IMR-90 (cell line): ENCODE measurements around the gene LLGL2. TPM values are rescaled to one million over a fixed set of nuclear protein-coding genes. Genes with fewer than 3 reads are reported as not detected.

Experiments used
- ATAC-seq: fragments of 200-7000 bp; cut with Tn5 transposase; 2 replicates; pipeline ENCODE4 v1.9.1; 2020; ENCODE audit warnings: low read depth, mild to moderate bottlenecking, moderate library complexity
- BruUV-seq: library from RNA; stranded (reverse); fragments of 400-500 nt; replicated peaks from 2 replicates; lab custom pipeline; 2021; lab: Mats Ljungman, UMichigan
- CTCF ChIA-PET: fragments of 300-600 bp; formaldehyde crosslinking; extraction: SDS; loops from one replicate; lab custom pipeline; 2021; ENCODE audit warnings: antibody characterized with exemption; lab: Yijun Ruan, JAX
- POLR2A ChIA-PET: fragments of 300-600 bp; sonication (Branson Sonifier 250); formaldehyde crosslinking; loops from one replicate; lab custom pipeline; 2022; ENCODE audit warnings: antibody characterized with exemption; ENCODE audit not compliant: unreplicated experiment; lab: Charles Lee
- DNase-seq: peaks from one replicate; pipeline ENCODE4 v3.0.0; 2013
- H2AFZ ChIP-seq: replicated peaks from 2 replicates; pipeline ENCODE3; 2013; ENCODE audit warnings: low read length, mild to moderate bottlenecking; ENCODE audit not compliant: poor library complexity
- H2AK5ac ChIP-seq: 2 replicates; pipeline ENCODE4 v1.6.1; 2013; ENCODE audit warnings: low read depth, low read length, inconsistent platforms
- H2AK9ac ChIP-seq: replicated peaks from 2 replicates; pipeline ENCODE3; 2013; ENCODE audit warnings: mild to moderate bottlenecking, low read depth, low read length, moderate library complexity; ENCODE audit not compliant: poor library complexity
- H2BK120ac ChIP-seq: 2 replicates; pipeline ENCODE4 v1.6.1; 2013; ENCODE audit warnings: low read depth, low read length, inconsistent platforms
- H2BK15ac ChIP-seq: 3 replicates; pipeline ENCODE4 v1.6.1; 2013; ENCODE audit warnings: low read depth, low read length, inconsistent platforms
- H2BK20ac ChIP-seq: 2 replicates; pipeline ENCODE4 v1.6.1; 2013; ENCODE audit warnings: low read depth, mild to moderate bottlenecking, inconsistent platforms, low read length, moderate library complexity
- H2BK5ac ChIP-seq: 2 replicates; pipeline ENCODE4 v1.6.1; 2013; ENCODE audit warnings: mild to moderate bottlenecking, low read depth, low read length, inconsistent platforms; ENCODE audit not compliant: poor library complexity, severe bottlenecking
- H3K14ac ChIP-seq: replicated peaks from 2 replicates; pipeline ENCODE4 v1.6.1; 2013; ENCODE audit warnings: low read depth, low read length, inconsistent platforms
- H3K18ac ChIP-seq: 2 replicates; pipeline ENCODE4 v1.6.1; 2013; ENCODE audit warnings: low read depth, low read length, control low read depth
- H3K23ac ChIP-seq: 2 replicates; pipeline ENCODE4 v1.6.1; 2013; ENCODE audit warnings: low read depth, low read length, inconsistent platforms
- H3K27ac ChIP-seq: 2 replicates; pipeline ENCODE4 v1.5.1; 2013; ENCODE audit warnings: mild to moderate bottlenecking, control low read depth, low read length; ENCODE audit not compliant: insufficient read depth
- H3K27me3 ChIP-seq: 2 replicates; pipeline ENCODE4 v1.6.1; 2013; ENCODE audit warnings: low read length; ENCODE audit not compliant: control insufficient read depth, insufficient read depth
- H3K36me3 ChIP-seq: 2 replicates; pipeline ENCODE4 v1.6.1; 2013; ENCODE audit warnings: low read length, mixed read lengths; ENCODE audit not compliant: control insufficient read depth, insufficient read depth
- H3K4ac ChIP-seq: 2 replicates; pipeline ENCODE4 v1.6.1; 2013; ENCODE audit warnings: low read depth, low read length, inconsistent platforms
- H3K4me1 ChIP-seq: 2 replicates; pipeline ENCODE4 v1.6.1; 2013; ENCODE audit warnings: low read length, mixed read lengths; ENCODE audit not compliant: control insufficient read depth, insufficient read depth
- H3K4me2 ChIP-seq: 2 replicates; pipeline ENCODE4 v1.6.1; 2013; ENCODE audit warnings: low read depth, mild to moderate bottlenecking, control low read depth, low read length, moderate library complexity
- H3K4me3 ChIP-seq: 2 replicates; pipeline ENCODE4 v1.5.1; 2013; ENCODE audit warnings: low read depth, mild to moderate bottlenecking, control low read depth, low read length, moderate library complexity; ENCODE audit not compliant: insufficient read depth
- H3K56ac ChIP-seq: 2 replicates; pipeline ENCODE4 v1.6.1; 2013; ENCODE audit warnings: low read length, inconsistent platforms; ENCODE audit not compliant: insufficient read depth; ENCODE audit errors: extremely low read depth
- H3K79me1 ChIP-seq, 2 experiments: 2 replicates each; pipeline ENCODE4 v1.6.1; 2013; ENCODE audit warnings: low read length in 2 of 2, inconsistent platforms in 1 of 2, low read depth in 1 of 2
- H3K9ac ChIP-seq: 2 replicates; pipeline ENCODE4 v1.6.1; 2013; ENCODE audit warnings: low read depth, low read length, control low read depth
- H3K9me1 ChIP-seq: 2 replicates; pipeline ENCODE4 v1.6.1; 2013; ENCODE audit warnings: low read length, inconsistent platforms; ENCODE audit not compliant: insufficient read depth
- H3K9me3 ChIP-seq: 2 replicates; pipeline ENCODE4 v1.6.1; 2013; ENCODE audit warnings: low read length; ENCODE audit not compliant: control insufficient read depth, insufficient read depth
- H4K20me1 ChIP-seq: 2 replicates; pipeline ENCODE4 v1.6.1; 2013; ENCODE audit warnings: low read length, inconsistent platforms; ENCODE audit not compliant: insufficient read depth
- H4K5ac ChIP-seq: 2 replicates; pipeline ENCODE4 v1.6.1; 2013; ENCODE audit warnings: mild to moderate bottlenecking, low read depth, low read length, control low read depth
- H4K8ac ChIP-seq, 2 experiments: 2 replicates each; pipeline ENCODE4 v1.6.1; 2013; ENCODE audit warnings: low read depth in 2 of 2, low read length in 2 of 2, control low read depth in 1 of 2, inconsistent platforms in 1 of 2
- H4K91ac ChIP-seq: 2 replicates; pipeline ENCODE4 v1.6.1; 2013; ENCODE audit warnings: low read depth, low read length, inconsistent platforms; ENCODE audit not compliant: insufficient read depth
- BHLHE40 ChIP-seq: fragments of 150-350 bp; IDR thresholded peaks from 2 replicates; pipeline ENCODE4 v1.6.1; 2016; ENCODE audit warnings: mild to moderate bottlenecking, low read depth, low read length
- CEBPB ChIP-seq: IDR thresholded peaks from 2 replicates; pipeline ENCODE4 v1.6.1; 2012; ENCODE audit warnings: low read depth, low read length, improper control_type of control experiment
- CTCF ChIP-seq: conservative IDR thresholded peaks from 2 replicates; pipeline ENCODE4 v1.5.1; 2012; ENCODE audit warnings: mild to moderate bottlenecking, low read depth, low read length, improper control_type of control experiment
- ELK1 ChIP-seq: fragments of 150-350 bp; IDR thresholded peaks from 2 replicates; pipeline ENCODE4 v1.6.1; 2016; ENCODE audit warnings: low read depth, mild to moderate bottlenecking, low read length, moderate library complexity, borderline replicate concordance
- FOS ChIP-seq: fragments of 150-350 bp; IDR thresholded peaks from 2 replicates; pipeline ENCODE4 v1.6.1; 2016; ENCODE audit warnings: low read depth, low read length
- MAFK ChIP-seq: IDR thresholded peaks from 2 replicates; pipeline ENCODE4 v1.6.1; 2012; ENCODE audit warnings: low read depth, low read length, improper control_type of control experiment
- MXI1 ChIP-seq: IDR thresholded peaks from 2 replicates; pipeline ENCODE4 v1.6.1; 2012; ENCODE audit warnings: low read depth, mild to moderate bottlenecking, low read length, moderate library complexity, borderline replicate concordance
- NFE2L2 ChIP-seq: fragments of 150-350 bp; IDR thresholded peaks from 2 replicates; pipeline ENCODE4 v1.6.1; 2016; ENCODE audit warnings: low read depth, mild to moderate bottlenecking, low read length
- POLR2A ChIP-seq: IDR thresholded peaks from 2 replicates; pipeline ENCODE4 v1.6.1; 2012; ENCODE audit warnings: mild to moderate bottlenecking, low read depth, low read length
- RAD21 ChIP-seq: IDR thresholded peaks from 2 replicates; pipeline ENCODE4 v1.6.1; 2012; ENCODE audit warnings: low read length, improper control_type of control experiment
- RFX5 ChIP-seq: IDR thresholded peaks from 2 replicates; pipeline ENCODE4 v1.8.0; 2012; ENCODE audit warnings: low read depth, mild to moderate bottlenecking, low read length, moderate library complexity
- SMC3 ChIP-seq: fragments of 150-350 bp; IDR thresholded peaks from 2 replicates; pipeline ENCODE4 v1.6.1; 2016; ENCODE audit warnings: low read depth, mild to moderate bottlenecking, antibody characterized with exemption, low read length, moderate library complexity
- USF2 ChIP-seq: fragments of 150-350 bp; IDR thresholded peaks from 2 replicates; pipeline ENCODE4 v1.6.1; 2017; ENCODE audit warnings: mild to moderate bottlenecking, antibody characterized with exemption, low read length, low read depth
- WGBS, 2 experiments: methylation state at CpG; one replicate each; pipeline versions ENCODE4 v1.1.5 to v1.1.7; 2013; ENCODE audit warnings: missing lambda C conversion rate in 2 of 2; ENCODE audit not compliant: insufficient read length in 1 of 2; ENCODE audit errors: extremely low coverage in 2 of 2; 5-methylcytosine and 5-hydroxymethylcytosine counted together
- dilution Hi-C: fragments of 300-500 bp; cut with HindIII; formaldehyde crosslinking; loops from one replicate; pipeline ENCODE4 v1.14.3; 2018; ENCODE audit warnings: low sequenced_read_pairs; ENCODE audit not compliant: unreplicated experiment
- in situ Hi-C: fragments of 300-500 bp; cut with MboI; formaldehyde crosslinking; loops from 3 replicates; pipeline ENCODE4 v1.14.3; 2019; ENCODE audit warnings: low sequenced_read_pairs, inconsistent platforms, mixed read lengths
- intact Hi-C: fragments of 100-400 bp; cut with micrococcal nuclease; formaldehyde crosslinking; loops from 2 replicates; pipeline ENCODE4 v1.10.0; 2022
- polyA plus RNA-seq, 3 experiments: library from polyadenylated mRNA; depleted of rRNA; stranded (reverse); fragments of >200 nt; gene quantifications; 2 replicates each; pipeline ENCODE4 v1.2.3, GENCODE V29; 2012; ENCODE audit warnings: low replicate concordance in 1 of 3
- total RNA-seq: library from RNA; depleted of rRNA; stranded (reverse); fragments of >200 nt; gene quantifications from 2 replicates; pipeline ENCODE4 v1.2.3, GENCODE V29; 2012

Gene LLGL2
- total and polyA plus RNA-seq, 2 of the 4 experiments (the other 2 are of a cell fraction) = 0.54 to 0.72 TPM

- Histone ChIP-seq H3K27ac (no peak overlapping the region), H3K18ac (no peak overlapping the region), H3K79me1 (no peaks in the 10 kb centered on the region), H2BK5ac (no peak overlapping the region), H3K9me3 (no peaks in the 10 kb centered on the region), H3K4me2 (no peak overlapping the region), H3K14ac (no peak overlapping the region), H3K56ac (no peak overlapping the region), H2BK20ac (no peak overlapping the region), H3K9me1 (0 out of 2 replicates have a peak, but pooled peaks cover 3% of the 10 kb centered on the region), H3K9ac (no peak overlapping the region), H2AFZ (no peak overlapping the region), H4K91ac (no peak overlapping the region), H3K23ac (no peak overlapping the region), H4K8ac (no peak overlapping the region), H4K20me1 (no peaks in the 10 kb centered on the region), H2BK120ac (no peak overlapping the region), H2AK9ac (no peak overlapping the region), H2BK15ac (no peak overlapping the region), H3K27me3 (no peaks in the 10 kb centered on the region; the same call in 1 of the 2 replicates), H4K5ac (no peak overlapping the region), H3K4me3 (no peak overlapping the region), H3K4ac (no peak overlapping the region), H3K4me1 (peaks cover 5% of the 10 kb centered on the region; the same call in 1 of the 2 replicates), H3K36me3 (no peaks in the 10 kb centered on the region), H2AK5ac (no peak overlapping the region)
- ChIA-PET CTCF (no interaction called here), POLR2A (no interaction called here)
- WGBS, 2 experiments = 77% methylated on average over 6 of the region's 18 CpGs; no CpG with 5 or more reads in 1 of the 2 experiments
- TF ChIP-seq ELK1 (no peak), NFE2L2 (no peak), SMC3 (no peak), FOS (no peak), MAFK (no peak), POLR2A (no peak), RAD21 (no peak), USF2 (no peak), CTCF (no peak), BHLHE40 (no peak), RFX5 (no peak), CEBPB (no peak), MXI1 (no peak)
- no peak for DNase-seq
- ATAC-seq = no peak
- intact Hi-C loops = no loop called here
- in situ Hi-C loops = no loop called here
- BruUV-seq = no TSS peak
- dilution Hi-C loops = no loop called here
These were observed 32.6 kb downstream of the LLGL2 start for GRCh38 chr17:75557852-75558665.
